ENCODE data around the gene MYBPH. TPM values are rescaled to one million over a fixed set of nuclear protein-coding genes. Genes with fewer than 3 reads are reported as not detected.

Gene MYBPH
- total and polyA plus RNA-seq, 2 experiments from 2014 or later, result not detected

DNA sequence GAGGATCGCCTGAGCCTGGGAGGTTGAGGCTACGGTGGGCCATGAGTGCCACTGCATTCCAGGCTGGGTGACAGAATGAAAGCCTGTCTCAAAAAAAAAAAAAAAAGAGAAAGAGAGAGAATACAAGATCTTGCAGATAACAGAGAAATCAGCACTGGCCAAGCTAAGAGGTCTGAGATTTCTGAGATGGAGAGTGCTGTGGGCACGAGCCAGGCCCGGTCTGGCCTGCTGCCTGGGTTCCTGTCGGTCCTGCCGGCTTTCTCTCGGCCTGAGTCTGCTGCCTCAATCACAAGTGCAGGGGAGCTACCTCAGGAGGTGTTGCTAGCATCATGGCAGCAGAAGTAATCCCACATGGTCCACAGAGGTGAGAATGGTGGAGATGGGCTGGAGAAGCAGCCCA is 29.1 kb downstream of the MYBPH start:
- H3K79me2 ChIP-seq (replicated peaks; ENCODE audit: insufficient read depth), result no peaks in the 10 kb centered on the region
- H3K27ac ChIP-seq (ENCODE audit: low read depth), result no peak overlapping the region
- H3K27me3 ChIP-seq (ENCODE audit: insufficient read depth), result no peaks in the 10 kb centered on the region
- Mint-ChIP-seq H3K27me3 (ENCODE audit: insufficient read depth, low read depth, poor library complexity) (peaks cover 15% of the 10 kb centered on the region), H3K9me3 (peaks cover 2% of the 10 kb centered on the region; the same call in 1 of the 3 replicates), H3K36me3 (ENCODE audit: low read depth) (no peaks in the 10 kb centered on the region), H3K4me1 (peaks cover 63% of the 10 kb centered on the region), H3K27ac (no peak overlapping the region; the same call in 1 of the 2 replicates), H3K4me3 (no peak overlapping the region)
- H3F3A ChIP-seq (replicated peaks; ENCODE audit: low read depth), result no peaks in the 10 kb centered on the region
- H3K4me1 ChIP-seq (ENCODE audit: insufficient read depth), result peaks cover 28% of the 10 kb centered on the region
- TF ChIP-seq POLR2AphosphoS5 (IDR thresholded peaks at IDR 0.05; ENCODE audit: low read depth) (no peak), STAT1 (IDR thresholded peaks at IDR 0.05; ENCODE audit: unreplicated experiment) (no peak), ZNF114 (CRISPR knock-in tag; IDR thresholded peaks at IDR 0.05) (no peak)
- TF ChIP-seq, protein P1, sequence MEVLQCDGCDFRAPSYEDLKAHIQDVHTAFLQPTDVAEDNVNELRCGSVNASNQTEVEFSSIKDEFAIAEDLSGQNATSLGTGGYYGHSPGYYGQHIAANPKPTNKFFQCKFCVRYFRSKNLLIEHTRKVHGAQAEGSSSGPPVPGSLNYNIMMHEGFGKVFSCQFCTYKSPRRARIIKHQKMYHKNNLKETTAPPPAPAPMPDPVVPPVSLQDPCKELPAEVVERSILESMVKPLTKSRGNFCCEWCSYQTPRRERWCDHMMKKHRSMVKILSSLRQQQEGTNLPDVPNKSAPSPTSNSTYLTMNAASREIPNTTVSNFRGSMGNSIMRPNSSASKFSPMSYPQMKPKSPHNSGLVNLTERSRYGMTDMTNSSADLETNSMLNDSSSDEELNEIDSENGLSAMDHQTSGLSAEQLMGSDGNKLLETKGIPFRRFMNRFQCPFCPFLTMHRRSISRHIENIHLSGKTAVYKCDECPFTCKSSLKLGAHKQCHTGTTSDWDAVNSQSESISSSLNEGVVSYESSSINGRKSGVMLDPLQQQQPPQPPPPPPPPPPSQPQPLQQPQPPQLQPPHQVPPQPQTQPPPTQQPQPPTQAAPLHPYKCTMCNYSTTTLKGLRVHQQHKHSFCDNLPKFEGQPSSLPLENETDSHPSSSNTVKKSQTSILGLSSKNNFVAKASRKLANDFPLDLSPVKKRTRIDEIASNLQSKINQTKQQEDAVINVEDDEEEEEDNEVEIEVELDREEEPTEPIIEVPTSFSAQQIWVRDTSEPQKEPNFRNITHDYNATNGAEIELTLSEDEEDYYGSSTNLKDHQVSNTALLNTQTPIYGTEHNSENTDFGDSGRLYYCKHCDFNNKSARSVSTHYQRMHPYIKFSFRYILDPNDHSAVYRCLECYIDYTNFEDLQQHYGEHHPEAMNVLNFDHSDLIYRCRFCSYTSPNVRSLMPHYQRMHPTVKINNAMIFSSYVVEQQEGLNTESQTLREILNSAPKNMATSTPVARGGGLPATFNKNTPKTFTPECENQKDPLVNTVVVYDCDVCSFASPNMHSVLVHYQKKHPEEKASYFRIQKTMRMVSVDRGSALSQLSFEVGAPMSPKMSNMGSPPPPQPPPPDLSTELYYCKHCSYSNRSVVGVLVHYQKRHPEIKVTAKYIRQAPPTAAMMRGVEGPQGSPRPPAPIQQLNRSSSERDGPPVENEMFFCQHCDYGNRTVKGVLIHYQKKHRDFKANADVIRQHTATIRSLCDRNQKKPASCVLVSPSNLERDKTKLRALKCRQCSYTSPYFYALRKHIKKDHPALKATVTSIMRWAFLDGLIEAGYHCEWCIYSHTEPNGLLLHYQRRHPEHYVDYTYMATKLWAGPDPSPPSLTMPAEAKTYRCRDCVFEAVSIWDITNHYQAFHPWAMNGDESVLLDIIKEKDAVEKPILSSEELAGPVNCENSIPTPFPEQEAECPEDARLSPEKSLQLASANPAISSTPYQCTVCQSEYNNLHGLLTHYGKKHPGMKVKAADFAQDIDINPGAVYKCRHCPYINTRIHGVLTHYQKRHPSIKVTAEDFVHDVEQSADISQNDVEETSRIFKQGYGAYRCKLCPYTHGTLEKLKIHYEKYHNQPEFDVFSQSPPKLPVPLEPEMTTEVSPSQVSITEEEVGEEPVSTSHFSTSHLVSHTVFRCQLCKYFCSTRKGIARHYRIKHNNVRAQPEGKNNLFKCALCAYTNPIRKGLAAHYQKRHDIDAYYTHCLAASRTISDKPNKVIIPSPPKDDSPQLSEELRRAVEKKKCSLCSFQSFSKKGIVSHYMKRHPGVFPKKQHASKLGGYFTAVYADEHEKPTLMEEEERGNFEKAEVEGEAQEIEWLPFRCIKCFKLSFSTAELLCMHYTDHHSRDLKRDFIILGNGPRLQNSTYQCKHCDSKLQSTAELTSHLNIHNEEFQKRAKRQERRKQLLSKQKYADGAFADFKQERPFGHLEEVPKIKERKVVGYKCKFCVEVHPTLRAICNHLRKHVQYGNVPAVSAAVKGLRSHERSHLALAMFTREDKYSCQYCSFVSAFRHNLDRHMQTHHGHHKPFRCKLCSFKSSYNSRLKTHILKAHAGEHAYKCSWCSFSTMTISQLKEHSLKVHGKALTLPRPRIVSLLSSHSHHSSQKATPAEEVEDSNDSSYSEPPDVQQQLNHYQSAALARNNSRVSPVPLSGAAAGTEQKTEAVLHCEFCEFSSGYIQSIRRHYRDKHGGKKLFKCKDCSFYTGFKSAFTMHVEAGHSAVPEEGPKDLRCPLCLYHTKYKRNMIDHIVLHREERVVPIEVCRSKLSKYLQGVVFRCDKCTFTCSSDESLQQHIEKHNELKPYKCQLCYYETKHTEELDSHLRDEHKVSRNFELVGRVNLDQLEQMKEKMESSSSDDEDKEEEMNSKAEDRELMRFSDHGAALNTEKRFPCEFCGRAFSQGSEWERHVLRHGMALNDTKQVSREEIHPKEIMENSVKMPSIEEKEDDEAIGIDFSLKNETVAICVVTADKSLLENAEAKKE (CRISPR knock-in tag; IDR thresholded peaks at IDR 0.05), result no peak
- TF ChIP-seq, protein P2, sequence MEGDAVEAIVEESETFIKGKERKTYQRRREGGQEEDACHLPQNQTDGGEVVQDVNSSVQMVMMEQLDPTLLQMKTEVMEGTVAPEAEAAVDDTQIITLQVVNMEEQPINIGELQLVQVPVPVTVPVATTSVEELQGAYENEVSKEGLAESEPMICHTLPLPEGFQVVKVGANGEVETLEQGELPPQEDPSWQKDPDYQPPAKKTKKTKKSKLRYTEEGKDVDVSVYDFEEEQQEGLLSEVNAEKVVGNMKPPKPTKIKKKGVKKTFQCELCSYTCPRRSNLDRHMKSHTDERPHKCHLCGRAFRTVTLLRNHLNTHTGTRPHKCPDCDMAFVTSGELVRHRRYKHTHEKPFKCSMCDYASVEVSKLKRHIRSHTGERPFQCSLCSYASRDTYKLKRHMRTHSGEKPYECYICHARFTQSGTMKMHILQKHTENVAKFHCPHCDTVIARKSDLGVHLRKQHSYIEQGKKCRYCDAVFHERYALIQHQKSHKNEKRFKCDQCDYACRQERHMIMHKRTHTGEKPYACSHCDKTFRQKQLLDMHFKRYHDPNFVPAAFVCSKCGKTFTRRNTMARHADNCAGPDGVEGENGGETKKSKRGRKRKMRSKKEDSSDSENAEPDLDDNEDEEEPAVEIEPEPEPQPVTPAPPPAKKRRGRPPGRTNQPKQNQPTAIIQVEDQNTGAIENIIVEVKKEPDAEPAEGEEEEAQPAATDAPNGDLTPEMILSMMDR (conservative IDR thresholded peaks at IDR 0.05; ENCODE audit: low read depth in 2 of 2), result no peak
- TF ChIP-seq, protein P3, sequence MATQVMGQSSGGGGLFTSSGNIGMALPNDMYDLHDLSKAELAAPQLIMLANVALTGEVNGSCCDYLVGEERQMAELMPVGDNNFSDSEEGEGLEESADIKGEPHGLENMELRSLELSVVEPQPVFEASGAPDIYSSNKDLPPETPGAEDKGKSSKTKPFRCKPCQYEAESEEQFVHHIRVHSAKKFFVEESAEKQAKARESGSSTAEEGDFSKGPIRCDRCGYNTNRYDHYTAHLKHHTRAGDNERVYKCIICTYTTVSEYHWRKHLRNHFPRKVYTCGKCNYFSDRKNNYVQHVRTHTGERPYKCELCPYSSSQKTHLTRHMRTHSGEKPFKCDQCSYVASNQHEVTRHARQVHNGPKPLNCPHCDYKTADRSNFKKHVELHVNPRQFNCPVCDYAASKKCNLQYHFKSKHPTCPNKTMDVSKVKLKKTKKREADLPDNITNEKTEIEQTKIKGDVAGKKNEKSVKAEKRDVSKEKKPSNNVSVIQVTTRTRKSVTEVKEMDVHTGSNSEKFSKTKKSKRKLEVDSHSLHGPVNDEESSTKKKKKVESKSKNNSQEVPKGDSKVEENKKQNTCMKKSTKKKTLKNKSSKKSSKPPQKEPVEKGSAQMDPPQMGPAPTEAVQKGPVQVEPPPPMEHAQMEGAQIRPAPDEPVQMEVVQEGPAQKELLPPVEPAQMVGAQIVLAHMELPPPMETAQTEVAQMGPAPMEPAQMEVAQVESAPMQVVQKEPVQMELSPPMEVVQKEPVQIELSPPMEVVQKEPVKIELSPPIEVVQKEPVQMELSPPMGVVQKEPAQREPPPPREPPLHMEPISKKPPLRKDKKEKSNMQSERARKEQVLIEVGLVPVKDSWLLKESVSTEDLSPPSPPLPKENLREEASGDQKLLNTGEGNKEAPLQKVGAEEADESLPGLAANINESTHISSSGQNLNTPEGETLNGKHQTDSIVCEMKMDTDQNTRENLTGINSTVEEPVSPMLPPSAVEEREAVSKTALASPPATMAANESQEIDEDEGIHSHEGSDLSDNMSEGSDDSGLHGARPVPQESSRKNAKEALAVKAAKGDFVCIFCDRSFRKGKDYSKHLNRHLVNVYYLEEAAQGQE (IDR thresholded peaks at IDR 0.05; ENCODE audit: unreplicated experiment), result no peak
- TF ChIP-seq, protein P4, sequence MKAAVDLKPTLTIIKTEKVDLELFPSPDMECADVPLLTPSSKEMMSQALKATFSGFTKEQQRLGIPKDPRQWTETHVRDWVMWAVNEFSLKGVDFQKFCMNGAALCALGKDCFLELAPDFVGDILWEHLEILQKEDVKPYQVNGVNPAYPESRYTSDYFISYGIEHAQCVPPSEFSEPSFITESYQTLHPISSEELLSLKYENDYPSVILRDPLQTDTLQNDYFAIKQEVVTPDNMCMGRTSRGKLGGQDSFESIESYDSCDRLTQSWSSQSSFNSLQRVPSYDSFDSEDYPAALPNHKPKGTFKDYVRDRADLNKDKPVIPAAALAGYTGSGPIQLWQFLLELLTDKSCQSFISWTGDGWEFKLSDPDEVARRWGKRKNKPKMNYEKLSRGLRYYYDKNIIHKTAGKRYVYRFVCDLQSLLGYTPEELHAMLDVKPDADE (IDR thresholded peaks at IDR 0.05), result no peak
- H2AFZ ChIP-seq, result no peak overlapping the region
- ATAC-seq (no peak), DNase-seq (ENCODE audit: low spot score) (no peak)
- no peaks in the 10 kb centered on the region for H4K20me1 ChIP-seq (replicated peaks; ENCODE audit: insufficient read depth)
- H3K36me3 ChIP-seq (ENCODE audit: insufficient read depth), result no peaks in the 10 kb centered on the region
- H3K4me2 ChIP-seq, result peak overlapping the region; percentile 40
- H3K9me2 ChIP-seq (ENCODE audit: insufficient read depth), result no peaks in the 10 kb centered on the region
- no peak overlapping the region for H3K4me3 ChIP-seq
